Stimulated activated naive CD4-positive, alpha-beta T cell treated with Interleukin-2 at 50 U/mL for 16 hours (primary cell): Measurements from ENCODE around the gene SSR1.
"Not testable (repeated sequence)": the region's sequence is repeated elsewhere in the genome, so short reads cannot be mapped to it uniquely, and the experiment has no call there.

ENCODE experiments used
- DNase-seq: peaks from one replicate; lab custom pipeline; 2025; lab: John Stamatoyannopoulos, UW

SSR1 gene

DNA sequence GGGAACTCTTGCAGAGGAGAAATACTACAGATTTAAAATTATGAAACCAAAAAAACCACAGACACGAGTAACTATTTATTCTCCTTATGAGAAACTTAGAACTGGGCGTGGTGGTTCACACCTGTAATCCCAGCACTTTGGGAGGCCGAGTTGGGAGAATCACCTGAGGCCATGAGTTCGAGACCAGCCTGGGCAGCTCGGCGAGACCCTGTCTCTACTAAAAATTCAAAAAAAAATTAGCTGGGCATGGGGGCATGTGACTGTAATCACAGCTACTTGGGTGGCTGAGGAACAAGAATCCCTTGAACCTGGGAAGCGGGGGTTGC lies 36.8 kb downstream of the SSR1 start:
- no peak for DNase-seq

DNA sequence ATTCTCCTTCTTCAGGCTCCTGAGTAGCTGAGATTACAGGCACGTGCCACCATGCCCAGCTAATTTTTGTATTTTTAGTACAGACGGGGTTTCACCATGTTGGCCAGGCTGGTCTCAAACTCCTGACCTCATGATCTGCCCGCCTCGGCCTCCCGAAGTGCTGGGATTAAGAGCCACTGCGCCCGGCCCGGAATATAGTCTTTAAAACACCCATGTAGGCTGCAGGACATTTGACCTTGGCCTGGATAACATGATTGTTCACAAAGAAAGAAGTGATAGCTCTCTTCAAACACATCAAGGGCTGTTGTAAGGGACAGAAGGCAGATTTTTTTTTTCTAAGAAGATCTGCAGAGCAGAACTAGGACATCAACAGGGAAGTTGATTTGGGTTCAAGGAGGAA lies 38.5 kb downstream of the SSR1 start:
- not testable (repeated sequence) for DNase-seq

DNA sequence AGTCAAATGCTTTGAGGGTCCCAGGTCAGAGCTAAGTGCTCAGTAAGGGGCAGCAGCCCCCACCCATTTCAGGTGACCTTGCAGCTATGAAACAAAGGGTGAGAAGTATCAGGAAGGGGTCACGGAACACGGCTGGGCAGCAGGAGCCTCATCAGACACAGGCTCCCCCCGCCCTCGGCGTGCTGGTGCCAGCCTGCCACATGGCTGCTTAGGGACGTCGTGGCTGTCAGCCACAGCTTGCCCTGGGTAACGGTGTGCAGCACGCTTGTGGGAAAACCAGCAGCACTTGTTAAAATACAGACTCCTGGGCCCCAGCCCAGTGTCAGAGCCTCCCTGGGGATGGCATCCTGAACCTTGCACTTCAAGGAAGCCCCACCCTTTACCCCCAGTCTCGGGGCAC lies 39.3 kb downstream of the SSR1 start:
- no peak for DNase-seq

DNA sequence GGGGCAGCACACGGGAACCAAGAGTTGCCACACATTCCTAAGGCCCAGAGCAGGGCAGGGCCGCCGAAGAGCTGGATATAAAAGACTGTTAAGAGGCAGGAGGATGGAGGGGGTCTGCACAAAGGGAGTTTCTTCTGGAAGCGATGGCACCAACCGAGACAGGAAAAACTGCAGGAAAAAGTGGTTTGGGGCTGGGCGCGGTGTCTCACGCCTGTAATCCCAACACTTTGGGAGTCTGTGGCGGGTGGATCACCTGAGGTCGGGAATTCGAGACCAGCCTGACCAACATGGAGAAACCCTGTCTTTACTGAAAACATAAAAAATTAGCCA lies 41.8 kb downstream of the SSR1 start:
- DNase-seq = no peak

DNA sequence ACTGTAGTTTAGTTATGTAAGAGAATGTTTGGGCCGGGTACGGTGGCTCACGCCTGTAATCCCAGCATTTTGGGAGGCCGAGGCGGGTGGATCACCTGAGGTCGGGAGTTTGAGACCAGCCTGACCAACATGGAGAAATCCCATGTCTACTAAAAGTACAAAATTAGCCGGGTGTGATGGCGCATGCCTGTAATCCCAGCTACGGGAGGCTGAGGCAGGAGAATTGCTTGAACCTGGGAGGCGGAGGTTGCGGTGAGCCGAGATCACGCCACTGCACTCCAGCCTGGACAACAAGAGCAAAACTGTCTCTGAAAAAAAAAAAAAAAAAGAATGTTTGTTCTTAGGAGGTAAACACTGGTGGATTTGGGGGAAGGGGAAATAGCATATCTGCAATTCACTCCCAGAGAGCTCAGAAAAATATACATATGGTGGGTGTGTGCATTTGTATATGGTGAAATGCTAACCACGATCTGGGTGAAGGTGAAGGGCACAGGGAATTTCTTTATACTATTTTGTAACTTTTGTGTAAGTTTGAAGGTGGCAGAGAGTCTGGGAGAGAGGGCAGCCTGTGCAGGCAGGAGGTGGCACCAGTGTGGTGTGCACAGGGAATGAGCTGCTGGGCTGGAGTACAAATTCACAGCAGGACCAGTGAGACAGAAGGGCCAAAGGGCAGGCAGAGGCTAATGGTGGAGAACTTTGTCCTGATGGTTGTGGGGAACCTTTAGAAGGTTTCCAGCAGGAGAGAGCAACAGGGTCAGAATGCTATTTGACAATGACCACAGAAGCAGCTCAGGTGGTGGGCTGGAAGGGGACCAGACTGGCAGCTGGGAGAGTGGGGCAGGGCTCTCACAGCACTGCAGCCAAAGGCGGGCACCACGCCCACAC lies 42.4 kb downstream of the SSR1 start:
- DNase-seq = no peak

DNA sequence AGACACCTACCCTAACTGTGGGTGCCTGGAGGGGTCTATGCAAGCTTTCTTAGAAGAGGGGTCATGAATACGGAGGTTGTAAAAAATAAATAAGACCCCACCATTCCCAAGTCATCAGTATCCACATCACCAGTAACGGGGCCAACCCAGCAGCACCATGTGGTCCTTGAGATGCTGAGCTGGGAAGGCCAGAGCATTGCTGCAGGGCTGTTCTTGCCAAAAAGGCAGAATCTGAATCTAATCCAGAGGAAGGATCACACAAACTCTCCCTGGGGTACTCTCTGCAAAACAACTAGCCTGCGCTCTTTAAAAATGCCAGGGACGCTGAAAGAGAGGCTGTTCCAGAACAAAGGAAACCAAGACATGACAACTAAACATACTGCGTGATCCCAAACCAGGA lies 43.2 kb downstream of the SSR1 start:
- no peak for DNase-seq

DNA sequence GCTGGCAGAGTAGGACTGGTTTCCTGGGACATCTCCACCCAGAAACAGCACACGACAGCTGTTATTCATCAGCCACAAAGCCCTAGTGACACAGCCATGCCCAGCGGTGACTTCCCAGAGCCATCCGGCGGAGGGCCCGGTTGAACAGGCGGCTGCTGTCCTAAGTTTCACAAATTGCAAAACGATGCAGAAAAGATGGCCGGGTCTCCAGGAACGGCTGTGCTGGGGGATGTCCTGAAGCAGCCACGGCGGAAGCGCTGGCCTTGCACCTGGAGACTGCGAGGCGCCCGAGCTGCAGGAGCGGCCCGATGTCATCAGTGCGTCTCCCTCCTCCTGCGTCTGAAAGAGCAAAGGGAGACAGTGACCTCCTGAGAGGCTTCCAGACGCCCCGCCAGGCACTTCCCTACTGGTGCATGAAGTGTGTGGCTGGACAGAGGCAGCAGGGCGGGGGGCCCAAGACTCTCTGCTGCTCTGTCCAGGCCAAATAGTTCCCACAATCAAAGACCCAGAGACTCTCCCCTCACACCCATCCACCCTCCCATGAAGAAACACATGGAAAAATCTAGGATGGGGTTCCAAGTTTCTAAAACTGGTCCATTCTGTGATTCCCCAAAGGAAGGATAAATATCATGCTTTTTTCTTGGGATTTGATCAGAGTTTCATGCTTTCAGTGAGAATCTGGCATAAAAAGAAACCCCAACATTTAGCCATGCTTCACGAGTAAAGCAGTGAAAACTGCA lies 44.0 kb downstream of the SSR1 start:
- no peak for DNase-seq

DNA sequence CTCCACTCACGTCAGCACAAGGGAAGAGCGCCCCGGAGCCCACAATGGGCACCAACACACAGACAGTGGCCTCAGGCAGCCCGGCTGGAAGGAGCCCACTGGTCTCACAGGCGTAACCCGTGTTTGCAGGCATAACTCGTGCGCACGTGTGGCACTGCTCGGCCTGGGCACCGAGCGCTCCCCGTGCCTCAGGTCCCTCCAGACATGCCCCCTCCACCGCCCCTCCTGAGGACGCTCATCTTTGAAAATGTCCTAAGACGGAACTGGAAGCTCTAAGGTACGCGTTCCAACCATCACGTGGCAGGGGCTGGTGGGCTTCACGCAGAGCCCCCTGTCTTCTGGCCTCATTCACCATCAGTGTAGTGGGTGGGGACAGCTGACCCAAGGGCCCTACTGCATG lies 44.6 kb downstream of the SSR1 start:
- DNase-seq = no peak

DNA sequence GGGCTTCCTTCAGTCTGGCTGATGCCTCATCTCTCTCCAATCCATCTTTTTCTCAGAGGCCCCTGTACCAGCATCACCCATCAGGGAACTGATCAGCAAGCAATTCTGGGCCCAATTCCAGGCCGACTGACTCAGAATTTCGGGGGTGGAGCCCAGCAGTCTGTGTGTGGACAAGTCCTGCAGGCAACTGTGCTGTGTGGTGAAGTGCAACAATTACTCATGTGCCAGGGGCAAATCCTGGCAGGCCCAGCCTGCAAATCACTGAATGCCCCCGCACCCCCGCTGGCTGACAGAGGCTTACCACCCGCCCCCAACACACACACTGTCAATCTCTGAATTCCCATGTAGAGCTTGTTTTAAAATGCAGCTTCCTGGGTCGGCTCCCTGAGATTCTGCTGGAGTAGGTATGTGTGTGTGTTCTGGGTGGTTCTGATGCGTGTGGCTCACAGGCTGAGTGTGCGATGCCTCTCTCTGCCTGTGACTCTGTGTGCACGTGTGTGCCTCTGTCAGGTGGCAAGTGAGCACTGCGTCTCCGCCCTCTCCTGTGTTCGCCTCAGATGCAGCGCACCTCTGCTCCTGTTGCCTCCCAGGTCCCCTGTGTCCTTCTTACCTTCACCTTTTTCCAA lies 45.4 kb downstream of the SSR1 start:
- no peak for DNase-seq

DNA sequence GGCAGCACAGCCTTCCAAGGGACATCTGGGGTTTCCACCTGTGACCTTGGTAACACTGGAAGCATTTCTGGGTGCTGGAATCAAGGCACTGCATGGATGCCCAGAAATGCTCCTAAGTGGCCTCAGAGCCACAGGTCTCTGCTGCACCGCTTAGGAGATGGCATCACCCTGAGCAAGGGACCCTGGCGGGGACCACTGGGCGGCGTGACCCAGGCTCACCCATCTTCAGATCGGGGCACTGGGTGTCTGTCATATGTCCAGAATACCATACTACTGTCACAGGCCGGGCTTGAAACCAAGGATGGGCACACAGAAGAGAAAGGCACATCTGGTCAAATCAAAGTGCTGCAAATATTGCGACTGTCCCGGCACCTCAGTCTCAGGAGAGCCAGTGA lies 45.9 kb downstream of the SSR1 start:
- no peak for DNase-seq

DNA sequence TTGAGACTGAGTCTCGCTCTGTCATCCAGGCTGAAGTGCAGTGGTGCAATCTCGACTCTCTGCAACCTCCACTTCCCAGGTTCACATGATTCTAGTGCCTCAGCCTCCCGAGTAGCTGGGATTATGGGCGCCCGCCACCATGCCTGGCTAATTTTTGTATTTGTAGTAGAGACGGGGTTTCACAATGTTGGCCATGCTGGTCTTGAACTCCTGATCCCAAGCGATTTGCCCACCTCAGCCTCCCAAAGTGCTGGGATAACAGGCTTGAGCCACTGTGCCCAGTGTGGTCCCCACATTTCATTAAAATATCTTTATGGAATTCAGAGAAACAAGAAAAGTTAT lies 47.6 kb downstream of the SSR1 start:
- not testable (repeated sequence) for DNase-seq

DNA sequence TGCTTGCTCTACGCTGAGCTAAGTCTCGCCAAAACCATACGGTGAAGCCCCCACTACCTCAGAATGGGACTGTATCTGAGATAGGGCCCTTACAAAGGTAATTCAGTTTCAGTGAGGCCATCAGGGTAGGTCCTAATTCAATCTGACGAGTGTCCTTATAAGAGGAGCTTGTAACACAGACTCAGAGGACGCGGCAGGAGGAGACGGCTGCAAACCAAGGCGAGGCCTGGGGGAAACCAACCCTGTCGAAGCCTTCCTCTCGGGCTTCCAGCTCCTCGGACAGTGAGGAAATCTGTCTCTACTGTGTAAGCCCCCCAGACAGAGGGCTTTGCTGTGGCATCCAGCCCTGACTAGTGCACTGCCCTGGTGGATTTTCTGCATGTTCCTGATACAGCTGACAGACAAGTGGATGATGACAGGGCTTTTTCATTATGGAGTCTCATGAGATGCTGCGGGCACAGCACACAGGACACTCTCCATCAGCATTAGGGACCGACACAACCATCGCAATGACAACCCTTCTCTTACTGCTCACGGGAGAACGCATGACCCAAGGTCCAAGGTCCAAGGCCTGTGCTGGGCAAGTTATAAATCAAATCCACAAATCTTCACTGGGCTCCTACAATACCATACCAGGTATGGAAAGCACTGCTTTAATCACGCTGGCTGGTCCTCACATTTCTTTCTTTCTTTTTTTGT lies 48.2 kb downstream of the SSR1 start:
- DNase-seq = no peak

DNA sequence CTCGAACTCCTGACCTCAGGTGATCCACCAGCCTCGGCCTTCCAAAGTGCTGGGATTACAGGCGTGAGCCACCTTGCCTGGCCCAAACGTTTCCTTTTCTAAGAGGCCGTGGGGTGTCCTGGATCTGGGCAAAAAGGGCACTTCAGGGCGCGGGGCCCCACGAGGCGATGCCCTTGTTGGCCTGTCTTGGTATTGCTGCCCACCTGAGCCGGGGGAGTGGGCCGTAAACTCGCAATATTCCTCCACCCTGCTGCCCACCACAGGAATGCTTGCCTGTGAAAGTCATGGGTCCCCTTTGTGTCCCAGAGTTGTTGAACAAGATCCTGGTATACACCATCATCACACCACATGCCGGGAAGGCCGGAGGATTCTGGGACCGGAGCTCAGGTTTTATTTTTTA lies 49.0 kb downstream of the SSR1 start:
- no peak for DNase-seq

DNA sequence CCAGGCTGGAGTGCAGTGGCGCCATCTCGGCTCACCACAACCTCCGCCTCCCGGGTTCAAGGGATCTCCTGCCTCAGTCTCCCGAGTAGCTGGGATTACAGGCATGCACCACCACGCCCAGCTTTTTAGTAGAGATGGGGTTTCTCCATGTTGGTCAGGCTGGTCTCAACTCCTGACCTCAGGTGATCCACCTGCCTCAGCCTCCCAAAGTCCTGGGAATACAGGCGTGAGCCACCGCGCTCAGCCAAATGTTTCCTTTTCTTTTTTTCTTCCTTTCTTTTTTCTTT lies 49.5 kb downstream of the SSR1 start:
- not testable (repeated sequence) for DNase-seq

DNA sequence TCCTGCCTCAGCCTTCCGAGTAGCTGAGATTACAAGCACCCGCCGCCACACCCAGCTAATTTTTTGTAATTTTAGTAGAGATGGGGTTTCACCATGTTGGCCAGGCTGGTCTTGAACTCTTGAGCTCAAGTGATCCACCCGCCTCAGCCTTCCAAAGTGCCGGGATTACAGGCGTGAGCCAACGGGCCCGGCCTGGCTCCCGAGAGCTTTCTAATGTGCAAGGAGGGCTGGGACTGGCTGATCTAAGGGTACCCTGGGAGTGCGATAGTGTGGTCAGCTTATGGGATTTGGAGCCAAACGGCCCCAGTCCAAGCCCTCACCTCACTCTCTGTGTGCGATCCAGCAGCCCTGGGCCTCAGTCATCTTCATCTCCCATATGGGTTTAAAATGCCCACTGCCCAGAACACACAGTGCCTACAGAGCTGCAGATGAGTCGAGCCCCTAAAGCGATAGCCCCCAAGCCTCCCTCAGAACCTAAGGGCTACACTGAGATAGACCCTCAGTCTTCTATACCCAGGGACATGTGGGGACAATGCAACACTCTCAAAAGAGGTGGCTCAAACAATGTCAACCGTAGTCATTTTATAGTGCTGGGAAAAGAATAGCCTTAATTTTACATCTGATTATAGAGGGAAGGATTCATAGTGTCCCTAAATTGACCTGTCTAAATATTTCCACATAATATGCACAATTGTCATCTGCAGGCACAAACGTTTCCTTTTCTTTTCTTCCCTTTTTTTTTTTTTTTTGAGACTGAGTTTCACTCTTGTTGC lies 50.1 kb downstream of the SSR1 start:
- DNase-seq = no peak

DNA sequence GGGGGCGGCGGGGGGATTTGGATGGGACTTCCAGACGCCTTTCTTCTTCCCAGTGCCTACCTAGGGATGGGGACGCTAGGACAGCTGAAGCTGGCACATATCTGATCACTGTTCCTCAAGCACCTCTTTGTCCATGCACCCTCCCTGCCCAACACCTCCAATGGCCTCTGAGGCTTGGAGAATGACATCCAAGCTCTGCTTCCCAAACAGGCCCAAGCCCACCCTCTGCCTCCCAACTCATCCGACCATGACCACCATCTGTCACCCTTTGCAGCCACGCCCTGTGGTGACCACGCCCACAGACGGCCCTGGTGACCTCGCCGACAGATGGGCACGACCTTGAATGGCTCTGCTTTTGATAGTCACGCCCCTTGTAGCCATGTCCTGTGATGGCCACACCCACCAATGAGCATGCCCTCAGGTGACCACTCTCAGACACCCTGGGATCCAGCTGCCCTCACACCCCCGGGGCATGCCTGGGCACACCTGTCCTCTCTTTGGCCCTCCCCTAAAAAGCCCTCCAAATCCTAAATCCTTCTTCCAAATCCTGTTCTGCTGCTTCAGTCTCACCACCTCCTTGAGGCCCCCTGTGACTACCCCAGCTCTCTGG lies 51.0 kb downstream of the SSR1 start:
- no peak for DNase-seq

DNA sequence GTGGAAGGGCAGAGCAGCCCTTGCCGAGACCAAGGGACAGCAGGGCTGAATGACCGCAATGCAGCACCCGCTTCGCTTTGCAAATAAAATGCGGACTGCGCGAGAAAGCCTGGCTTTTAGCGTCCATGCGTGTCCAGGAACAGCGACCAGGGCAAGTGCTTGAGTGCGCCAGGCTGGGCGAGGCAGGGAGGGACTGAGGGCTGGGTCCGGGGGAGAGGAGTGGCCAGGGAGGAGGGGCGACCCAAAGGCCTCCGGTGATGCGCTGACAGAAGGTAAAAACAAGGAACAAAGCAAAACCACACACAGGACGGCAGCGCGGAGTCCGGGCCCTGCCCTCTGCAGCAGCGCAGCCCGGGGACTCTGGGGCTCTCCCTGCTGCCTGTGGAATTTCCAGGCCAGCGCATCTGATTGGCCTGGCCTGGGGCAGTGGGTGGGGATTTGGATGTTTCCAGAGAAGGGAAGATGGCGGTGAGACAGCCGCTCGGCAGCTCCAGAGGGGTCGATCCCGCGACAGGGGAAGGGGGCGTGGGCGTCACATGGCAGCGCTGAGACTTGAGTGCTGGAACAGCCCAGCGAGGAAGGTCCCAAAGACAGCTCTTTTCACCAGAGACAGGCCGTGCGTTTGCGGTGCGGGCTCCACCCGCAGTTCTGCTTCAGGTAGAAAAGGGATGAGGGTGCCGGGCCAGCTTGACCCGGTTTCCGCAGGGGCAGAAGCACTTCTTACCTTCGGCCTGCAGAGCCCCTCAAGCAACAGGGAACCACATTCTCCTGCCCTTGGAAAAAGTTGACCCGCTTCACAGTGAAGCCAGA lies 51.8 kb downstream of the SSR1 start:
- peak; percentile 35 for DNase-seq

DNA sequence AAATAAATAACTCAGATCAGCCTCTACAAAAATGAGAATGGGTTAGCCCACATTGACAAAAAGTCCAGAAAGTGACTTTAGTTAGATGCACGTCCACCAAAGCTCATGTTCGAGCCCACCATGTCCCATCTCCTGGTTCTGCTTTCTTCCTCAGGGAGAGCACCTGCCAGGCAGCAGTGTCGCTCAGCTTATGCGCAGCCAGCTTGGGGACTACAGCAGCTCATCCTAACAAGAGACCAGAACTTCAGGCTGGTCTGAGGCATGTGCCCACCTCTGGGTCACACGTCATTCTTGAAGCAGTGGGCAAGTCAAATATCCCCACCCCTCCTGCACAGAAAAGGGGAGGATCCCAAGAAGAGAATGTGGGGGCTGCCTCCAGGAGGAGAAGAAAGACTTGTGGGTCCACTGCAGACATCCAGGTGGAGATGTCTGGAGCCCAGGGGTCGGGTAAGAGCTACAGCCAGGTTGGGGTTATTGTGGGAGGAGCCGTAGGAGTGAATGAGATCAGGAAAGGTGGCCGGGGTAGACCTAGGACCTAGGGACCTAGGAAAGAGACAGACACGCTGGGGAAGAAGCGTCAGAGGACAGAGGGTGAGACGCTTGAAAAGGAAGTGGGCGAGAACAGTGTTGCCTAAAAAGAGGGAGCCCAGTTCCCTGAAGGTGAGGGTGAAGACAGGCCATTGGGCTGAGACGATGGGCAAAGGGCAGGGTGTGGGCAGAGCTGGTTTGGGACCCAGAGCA lies 52.5 kb downstream of the SSR1 start:
- no peak for DNase-seq

DNA sequence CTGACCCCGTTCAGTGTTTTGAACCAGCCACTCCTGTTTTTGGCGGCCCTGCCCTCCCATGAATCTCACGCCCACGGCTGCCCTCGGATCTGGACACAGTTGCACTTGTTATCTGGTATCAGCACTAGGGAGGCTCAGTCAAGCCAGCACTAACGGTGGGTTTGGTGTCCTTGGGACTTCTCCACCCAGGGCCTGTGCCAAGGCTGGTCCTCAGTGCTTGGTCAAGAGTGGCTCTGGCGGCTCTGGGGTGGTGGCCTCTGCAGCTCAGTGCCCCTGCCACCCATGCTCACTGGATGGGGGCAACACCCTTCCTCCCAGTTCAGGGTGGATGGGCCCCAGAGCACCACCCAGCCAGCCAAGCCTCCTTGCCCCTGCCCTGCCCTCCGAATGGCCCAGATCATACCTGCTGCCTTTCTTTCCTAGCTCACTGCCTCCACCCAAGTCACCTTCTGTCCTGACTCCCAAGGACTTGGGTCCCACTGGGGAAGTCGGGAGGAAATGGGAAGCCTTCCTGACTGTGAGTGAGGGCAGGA lies 54.7 kb downstream of the SSR1 start:
- DNase-seq = no peak
